Skeletal muscle satellite cell (primary cell): ENCODE results near the gene RAB36.

ENCODE experiments used
- H3K27me3 ChIP-seq: 2 replicates; pipeline ENCODE4 v1.7.0; 2013; ENCODE audit warnings: low read length; ENCODE audit not compliant: control insufficient read depth, insufficient read depth
- H3K36me3 ChIP-seq: 2 replicates; pipeline ENCODE4 v1.7.0; 2013; ENCODE audit warnings: mild to moderate bottlenecking, control low read depth, low read length; ENCODE audit not compliant: insufficient read depth
- H3K4me1 ChIP-seq: 2 replicates; pipeline ENCODE4 v1.7.0; 2013; ENCODE audit warnings: low read length; ENCODE audit not compliant: control insufficient read depth, insufficient read depth
- H3K4me2 ChIP-seq: 2 replicates; pipeline ENCODE4 v1.7.0; 2013; ENCODE audit warnings: mild to moderate bottlenecking, low read length
- H3K4me3 ChIP-seq: 2 replicates; pipeline ENCODE4 v1.7.0; 2013; ENCODE audit warnings: low read length
- H3K9ac ChIP-seq: 2 replicates; pipeline ENCODE4 v1.7.0; 2013; ENCODE audit warnings: mild to moderate bottlenecking, low read depth, low read length, moderate library complexity
- H3K9me3 ChIP-seq: replicated peaks from 2 replicates; pipeline ENCODE4 v1.7.0; 2013; ENCODE audit warnings: mild to moderate bottlenecking, control low read depth, low read length

Gene RAB36

DNA sequence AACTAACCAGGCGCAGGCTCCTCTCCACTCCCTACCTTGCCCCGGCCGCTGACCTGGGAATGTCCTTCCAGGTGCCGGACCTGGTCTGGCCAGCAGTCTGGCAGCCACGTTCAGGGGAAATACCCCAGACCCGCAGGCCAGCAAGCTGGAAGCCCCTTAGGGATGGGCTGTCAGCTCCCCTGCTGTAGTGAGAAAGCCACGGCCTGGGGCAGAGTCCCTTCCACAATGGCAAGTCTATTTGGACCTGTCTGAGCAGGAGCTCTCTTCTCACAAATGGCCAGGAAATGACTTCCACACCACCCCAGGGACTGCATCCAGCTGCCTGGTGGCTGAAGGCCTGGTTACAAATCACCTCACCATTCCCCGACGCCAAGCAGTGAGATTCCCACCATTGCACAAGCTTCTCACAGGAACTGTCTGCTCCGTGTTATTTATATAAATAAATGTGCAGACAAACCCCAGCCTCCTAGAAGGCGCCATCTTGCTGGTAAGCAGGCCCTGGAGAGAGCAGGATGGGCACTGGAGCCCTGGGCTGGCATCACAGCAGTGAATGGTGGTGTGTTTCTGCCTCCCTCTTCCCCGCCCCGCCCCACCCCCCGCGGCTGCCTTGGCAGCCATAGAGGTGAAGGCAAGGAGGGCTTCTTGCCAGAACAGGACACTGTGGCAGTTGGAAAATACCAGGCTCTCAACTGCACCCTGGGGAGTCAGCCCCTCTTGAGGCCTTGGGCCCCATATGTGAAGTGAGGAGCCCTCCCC, 27.2 kb upstream of the RAB36 start:
- H3K4me3 ChIP-seq = no peak overlapping the region
- no peaks in the 10 kb centered on the region for H3K9me3 ChIP-seq
- H3K4me1 ChIP-seq = peaks cover 6% of the 10 kb centered on the region
- H3K4me2 ChIP-seq = no peak overlapping the region
- no peak overlapping the region for H3K9ac ChIP-seq
- no peaks in the 10 kb centered on the region for H3K36me3 ChIP-seq
- H3K27me3 ChIP-seq = peaks cover 27% of the 10 kb centered on the region

DNA sequence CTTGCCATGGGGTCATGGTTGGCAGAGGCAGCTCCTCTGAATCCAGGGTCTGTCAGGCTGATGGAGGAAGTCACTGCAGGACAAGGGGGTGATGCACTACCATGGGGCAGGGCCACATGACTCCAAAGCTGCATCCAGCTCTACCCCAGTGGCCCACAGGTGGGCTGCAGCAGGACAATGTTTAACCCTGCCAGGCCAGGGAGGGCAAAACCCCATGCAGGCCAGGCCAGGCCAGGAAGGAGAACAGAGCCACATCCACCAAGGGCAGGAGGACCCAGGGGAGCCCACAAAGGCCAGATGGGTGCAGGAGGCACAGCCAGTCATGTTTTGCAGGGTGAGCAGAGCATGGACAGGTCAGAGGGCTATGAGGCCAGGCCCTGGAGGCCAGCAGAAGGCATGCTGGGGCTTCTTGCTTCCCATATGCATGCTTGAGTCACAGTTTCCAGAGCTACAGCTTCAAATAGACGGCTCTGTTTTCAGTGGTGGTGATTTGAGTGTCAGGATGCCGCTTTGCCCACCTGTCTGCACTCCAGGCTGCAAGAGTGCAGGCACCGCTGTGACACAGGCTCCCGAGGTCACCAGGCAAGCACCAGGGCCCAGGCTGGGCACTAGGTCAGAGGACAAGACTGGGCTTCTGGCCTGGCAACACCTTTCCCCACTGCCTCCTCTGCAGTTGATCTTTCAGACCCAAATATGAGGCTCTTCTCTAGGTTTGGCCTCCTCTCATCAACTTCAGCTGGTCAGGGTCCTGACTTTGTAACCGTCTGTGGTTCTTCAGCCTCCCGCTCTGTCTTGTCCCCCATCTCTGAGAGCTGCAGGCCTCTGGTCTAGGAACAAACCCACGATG, 26.4 kb upstream of the RAB36 start:
- Histone ChIP-seq H3K36me3 (no peaks in the 10 kb centered on the region), H3K4me3 (no peak overlapping the region), H3K4me1 (no peaks in the 10 kb centered on the region), H3K9me3 (no peaks in the 10 kb centered on the region), H3K9ac (no peak overlapping the region), H3K4me2 (no peak overlapping the region), H3K27me3 (peaks cover 28% of the 10 kb centered on the region)

DNA sequence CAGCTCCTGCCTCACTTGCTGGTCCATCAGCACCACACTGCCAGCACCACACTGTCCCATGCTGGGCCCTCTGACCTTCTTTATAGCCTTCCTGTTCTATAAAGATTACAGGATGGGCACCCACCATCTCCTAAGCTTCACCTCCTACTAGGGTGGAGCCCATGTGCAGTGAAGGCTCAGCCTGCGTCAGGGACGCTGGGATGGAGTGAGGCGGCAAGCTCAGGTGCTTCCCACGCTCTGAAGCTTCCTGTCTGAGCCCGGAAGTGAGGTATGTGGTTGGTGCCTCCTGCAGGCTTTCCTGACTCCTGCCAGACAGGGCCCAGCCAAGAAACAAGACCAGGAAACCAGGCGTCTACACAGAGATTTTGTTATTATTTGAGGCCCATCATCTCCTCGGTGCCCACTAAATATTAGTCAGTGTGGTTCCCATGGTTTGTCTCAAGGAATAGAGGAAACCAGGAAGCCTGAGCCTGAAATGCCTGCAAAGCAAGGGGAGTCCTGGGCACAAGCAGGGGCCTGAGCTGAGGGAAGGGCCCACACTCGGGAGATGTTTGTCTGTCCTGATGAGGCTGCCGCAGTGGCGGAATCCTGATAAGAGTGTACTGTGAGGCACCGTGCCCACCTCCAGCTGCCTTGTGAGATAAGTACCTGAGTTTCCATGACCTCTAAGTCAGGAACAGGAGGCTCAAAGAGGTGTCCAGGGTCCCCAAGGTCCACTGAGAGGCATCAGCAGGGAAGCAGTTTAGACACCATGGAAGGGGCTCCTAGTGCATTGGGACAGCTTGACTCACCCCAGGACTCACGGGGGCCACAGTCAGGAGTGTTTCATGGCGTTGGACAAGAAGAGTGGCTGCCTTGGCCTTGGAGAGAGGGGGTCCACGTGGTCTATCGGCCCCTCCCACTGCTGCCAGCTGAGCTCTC, 25.5 kb upstream of the RAB36 start:
- Histone ChIP-seq H3K9ac (no peak overlapping the region), H3K4me3 (no peak overlapping the region), H3K36me3 (no peaks in the 10 kb centered on the region), H3K4me2 (no peak overlapping the region), H3K9me3 (no peaks in the 10 kb centered on the region), H3K4me1 (no peaks in the 10 kb centered on the region), H3K27me3 (peaks cover 23% of the 10 kb centered on the region)

DNA sequence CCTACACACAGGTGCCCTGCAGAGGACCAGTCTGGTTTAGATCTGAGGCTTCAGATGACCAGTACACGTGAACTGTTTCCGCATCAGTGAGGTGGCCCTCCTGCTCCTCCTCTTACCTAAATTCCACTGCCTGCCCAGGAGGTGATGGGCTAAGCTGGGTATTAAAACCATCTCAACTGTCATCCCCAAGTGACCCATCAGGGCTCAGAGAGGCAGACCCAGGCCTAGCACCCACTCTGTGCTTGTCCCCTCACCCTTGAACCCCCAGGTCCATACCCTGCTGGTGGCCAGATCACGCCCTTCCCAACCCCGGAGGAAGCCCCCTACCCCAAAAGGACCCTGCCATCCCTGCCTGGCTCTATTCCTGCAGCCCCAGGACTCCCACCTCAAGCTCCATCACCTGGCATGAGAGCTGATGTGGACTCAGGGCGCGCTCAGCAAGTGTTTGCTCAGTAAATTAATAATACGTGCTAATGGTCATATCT, 24.8 kb upstream of the RAB36 start:
- H3K9me3 ChIP-seq = no peaks in the 10 kb centered on the region
- no peaks in the 10 kb centered on the region for H3K36me3 ChIP-seq
- no peak overlapping the region for H3K4me3 ChIP-seq
- no peak overlapping the region for H3K9ac ChIP-seq
- H3K4me1 ChIP-seq = no peaks in the 10 kb centered on the region
- peaks cover 23% of the 10 kb centered on the region for H3K27me3 ChIP-seq
- no peak overlapping the region for H3K4me2 ChIP-seq

DNA sequence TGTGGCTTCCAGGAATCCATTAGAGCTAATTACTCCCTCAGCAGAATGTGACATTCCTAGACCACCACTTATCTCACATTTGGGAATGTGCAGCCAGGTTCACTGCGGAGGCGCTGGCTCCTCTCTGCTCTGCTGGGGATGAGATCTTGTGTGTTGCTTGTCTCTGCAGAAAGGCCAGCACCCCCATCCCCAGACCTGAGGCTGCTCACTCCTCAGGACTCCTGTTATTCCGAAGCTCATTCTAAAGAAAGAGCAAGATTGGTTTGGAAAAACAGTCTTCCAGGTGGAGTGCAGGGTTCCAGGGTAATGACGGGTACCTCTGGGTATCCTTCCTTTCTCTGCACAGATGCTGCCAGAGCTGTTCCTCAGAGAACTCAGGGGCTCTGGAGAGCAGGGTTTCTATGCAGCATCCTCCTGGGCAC, 24.3 kb upstream of the RAB36 start:
- Histone ChIP-seq H3K4me3 (no peak overlapping the region), H3K4me2 (no peak overlapping the region), H3K4me1 (no peaks in the 10 kb centered on the region)

DNA sequence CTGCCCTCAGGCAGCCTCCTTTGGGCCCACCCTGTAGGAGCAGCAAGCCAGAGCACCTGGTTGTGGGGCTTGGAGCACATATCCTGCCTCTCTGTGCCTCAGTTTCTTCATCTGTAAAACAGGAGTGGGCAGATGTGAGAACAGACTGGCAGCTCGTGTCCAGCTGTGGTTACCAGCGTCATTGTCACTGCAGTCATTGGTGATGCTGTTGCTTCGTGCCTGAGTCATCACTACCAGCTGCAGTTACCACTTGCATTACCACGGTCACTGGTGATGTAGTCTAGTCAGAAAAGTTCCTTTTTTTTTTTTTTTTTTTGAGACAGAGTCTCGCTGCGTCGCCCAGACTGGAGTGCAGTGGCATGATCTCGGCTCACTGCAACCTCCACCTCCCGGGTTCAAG, 23.9 kb upstream of the RAB36 start:
- H3K4me3 ChIP-seq = no peak overlapping the region
- H3K9ac ChIP-seq = no peak overlapping the region
- peaks cover 30% of the 10 kb centered on the region for H3K27me3 ChIP-seq
- no peaks in the 10 kb centered on the region for H3K9me3 ChIP-seq
- H3K36me3 ChIP-seq = no peaks in the 10 kb centered on the region
- no peak overlapping the region for H3K4me2 ChIP-seq
- H3K4me1 ChIP-seq = no peaks in the 10 kb centered on the region

More for the DNA sequence above, 24.3 kb upstream of the RAB36 start:
- H3K9me3 ChIP-seq = no peaks in the 10 kb centered on the region
- H3K36me3 ChIP-seq = no peaks in the 10 kb centered on the region
- peaks cover 26% of the 10 kb centered on the region for H3K27me3 ChIP-seq
- H3K9ac ChIP-seq = no peak overlapping the region

DNA sequence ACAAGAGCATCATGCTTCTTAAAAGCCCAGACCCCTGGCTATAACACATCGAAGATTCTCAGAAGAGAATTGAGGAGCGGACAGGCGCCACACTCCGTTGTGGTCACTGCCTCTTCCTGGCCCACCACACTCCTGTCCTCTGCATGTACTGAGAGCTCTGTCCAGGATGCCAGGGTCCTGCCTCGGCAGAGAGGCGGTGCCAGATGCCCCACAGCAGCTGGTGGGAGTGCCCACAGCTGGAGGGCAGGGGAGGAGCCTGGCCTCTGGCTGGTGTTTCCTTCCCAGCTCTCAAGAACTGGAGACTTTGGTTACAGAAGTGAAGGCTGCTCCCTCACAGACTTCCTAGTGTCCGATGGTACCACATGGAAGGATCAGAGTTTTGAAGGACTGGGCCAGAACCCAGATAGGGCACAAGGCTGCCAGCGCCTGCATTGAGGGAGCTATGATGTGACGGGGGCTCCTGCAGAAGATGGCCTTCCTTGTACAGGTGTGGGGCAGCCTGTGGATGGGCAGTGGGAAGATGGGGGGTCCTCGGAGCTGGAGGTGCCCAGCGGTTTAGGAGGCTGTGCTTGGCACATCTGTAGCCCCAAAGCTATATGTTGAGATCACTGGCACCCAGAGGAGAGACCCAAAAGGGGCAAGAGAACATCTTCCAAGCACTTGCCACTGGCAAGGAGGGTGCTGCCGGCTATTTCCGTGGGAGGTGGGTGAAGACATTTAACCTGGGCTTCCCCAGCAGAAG, 22.9 kb upstream of the RAB36 start:
- Histone ChIP-seq H3K27me3 (peaks cover 33% of the 10 kb centered on the region), H3K4me1 (no peaks in the 10 kb centered on the region), H3K36me3 (no peaks in the 10 kb centered on the region), H3K4me2 (no peak overlapping the region), H3K9ac (no peak overlapping the region), H3K4me3 (no peak overlapping the region), H3K9me3 (no peaks in the 10 kb centered on the region)

DNA sequence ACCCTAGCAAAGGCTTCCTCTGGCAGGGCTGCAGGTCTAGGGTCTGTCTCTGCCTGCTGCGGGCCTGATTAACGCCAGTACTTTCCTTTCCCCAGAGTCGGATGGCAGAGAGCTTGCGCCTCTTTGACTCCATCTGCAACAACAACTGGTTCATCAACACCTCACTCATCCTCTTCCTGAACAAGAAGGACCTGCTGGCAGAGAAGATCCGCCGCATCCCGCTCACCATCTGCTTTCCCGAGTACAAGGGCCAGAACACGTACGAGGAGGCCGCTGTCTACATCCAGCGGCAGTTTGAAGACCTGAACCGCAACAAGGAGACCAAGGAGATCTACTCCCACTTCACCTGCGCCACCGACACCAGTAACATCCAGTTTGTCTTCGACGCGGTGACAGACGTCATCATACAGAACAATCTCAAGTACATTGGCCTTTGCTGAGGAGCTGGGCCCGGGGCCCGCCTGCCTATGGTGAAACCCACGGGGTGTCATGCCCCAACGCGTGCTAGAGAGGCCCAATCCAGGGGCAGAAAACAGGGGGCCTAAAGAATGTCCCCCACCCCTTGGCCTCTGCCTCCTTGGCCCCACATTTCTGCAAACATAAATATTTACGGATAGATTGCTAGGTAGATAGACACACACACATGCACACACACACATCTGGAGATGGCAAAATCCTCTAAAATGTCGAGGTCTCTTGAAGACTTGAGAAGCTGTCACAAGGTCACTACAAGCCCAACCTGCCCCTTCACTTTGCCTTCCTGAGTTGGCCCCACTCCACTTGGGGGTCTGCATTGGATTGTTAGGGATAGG, 22.1 kb upstream of the RAB36 start:
- H3K9me3 ChIP-seq = no peaks in the 10 kb centered on the region
- no peaks in the 10 kb centered on the region for H3K36me3 ChIP-seq
- no peak overlapping the region for H3K4me2 ChIP-seq
- H3K9ac ChIP-seq = no peak overlapping the region
- H3K27me3 ChIP-seq = peaks cover 33% of the 10 kb centered on the region
- no peak overlapping the region for H3K4me3 ChIP-seq
- peaks cover 2% of the 10 kb centered on the region for H3K4me1 ChIP-seq

DNA sequence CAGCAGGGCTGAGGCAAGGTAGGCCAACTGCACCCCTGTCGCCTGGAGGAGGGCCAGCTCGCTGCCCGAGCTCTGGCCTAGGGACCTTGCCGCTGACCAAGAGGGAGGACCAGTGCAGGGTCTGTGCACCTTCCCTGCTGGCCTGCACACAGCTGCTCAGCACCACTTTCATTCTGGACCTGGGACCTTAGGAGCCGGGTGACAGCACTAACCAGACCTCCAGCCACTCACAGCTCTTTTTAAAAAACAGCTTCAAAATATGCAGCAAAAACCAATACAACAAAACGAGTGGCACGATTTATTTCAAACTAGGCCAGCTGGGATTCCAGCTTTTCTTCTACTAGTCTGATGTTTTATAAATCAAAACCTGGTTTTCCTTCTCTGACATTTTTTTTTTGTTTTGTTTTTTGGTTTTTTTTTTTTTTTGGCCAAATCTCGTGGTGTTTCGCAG, 21.4 kb upstream of the RAB36 start:
- Histone ChIP-seq H3K36me3 (no peaks in the 10 kb centered on the region), H3K4me3 (no peak overlapping the region), H3K9ac (no peak overlapping the region), H3K4me2 (no peak overlapping the region), H3K9me3 (no peaks in the 10 kb centered on the region), H3K27me3 (peaks cover 33% of the 10 kb centered on the region), H3K4me1 (peaks cover 3% of the 10 kb centered on the region)
